ENCODE data around the gene DNAH2. TPM values are rescaled to one million over a fixed set of nuclear protein-coding genes. Genes with fewer than 3 reads are reported as not detected.

DNAH2 gene
- total RNA-seq, 2 experiments from 2014 or later: not detected

- intact Hi-C loops (cut with micrococcal nuclease; ENCODE audit: unreplicated experiment): loop anchor here (5.0 to 10.0 kb wide), 5 partner anchors 152 to 587 kb away; partner anchors contain the start of genes CTDNEP1, ELP5, HES7 and PER1
- ChIA-PET CTCF (ENCODE audit: unreplicated experiment) (no interaction called here), POLR2A (interaction anchor here (3.0 kb wide), 1 partner anchor 17 kb away, joined by 10 read pairs; the partner anchor contains the start of gene NAA38)
- TF ChIP-seq CTCF (conservative IDR thresholded peaks at IDR 0.05; ENCODE audit: low read length): no peak
- TF ChIP-seq EZH2phosphoT487 (IDR thresholded peaks at IDR 0.05; ENCODE audit: borderline replicate concordance, low read depth, low read length): no peak
- peak; percentile 57 for DNase-seq (ENCODE audit: low spot score)
- no TSS peak for BruUV-seq (replicated peaks)
- peaks cover 13% of the 10 kb centered on the region; the same call in 1 of the 2 replicates for H4K20me1 ChIP-seq (ENCODE audit: insufficient read depth, low read length)
- H3K9me2 ChIP-seq (ENCODE audit: insufficient read depth, low read length): no peaks in the 10 kb centered on the region
- no peak overlapping the region for H2AFZ ChIP-seq (ENCODE audit: low read length)
- peak overlapping the region; percentile 95 for H3K4me2 ChIP-seq (ENCODE audit: low read length)
- peaks cover 44% of the 10 kb centered on the region; the same call in 1 of the 2 replicates for H3K79me2 ChIP-seq (ENCODE audit: insufficient read depth, low read depth, low read length)
- no peaks in the 10 kb centered on the region for H3K9me3 ChIP-seq (ENCODE audit: low read length)
- H3K4me1 ChIP-seq (ENCODE audit: insufficient read depth, low read length, poor library complexity, severe bottlenecking): peaks cover 40% of the 10 kb centered on the region
- H3K4me3 ChIP-seq (ENCODE audit: low read depth, low read length, poor library complexity, severe bottlenecking): peak overlapping the region; percentile 79
- peaks cover 12% of the 10 kb centered on the region; the same call in 1 of the 2 replicates for H3K36me3 ChIP-seq (ENCODE audit: insufficient read depth, low read length)
- H3K27ac ChIP-seq (ENCODE audit: low read depth, low read length, poor library complexity, severe bottlenecking): peak overlapping the region; percentile 92
These were observed 121.8 kb downstream of the DNAH2 start for GRCh38 chr17:7839190-7839875.

- Histone ChIP-seq H3K27ac (ENCODE audit: low read depth, low read length, poor library complexity, severe bottlenecking) (peak overlapping the region; percentile 92), H2AFZ (ENCODE audit: low read length) (no peak overlapping the region), H3K9me3 (ENCODE audit: low read length) (no peaks in the 10 kb centered on the region), H3K4me3 (ENCODE audit: low read depth, low read length, poor library complexity, severe bottlenecking) (peak overlapping the region; percentile 79), H3K4me2 (ENCODE audit: low read length) (peak overlapping the region; percentile 95), H3K4me1 (ENCODE audit: insufficient read depth, low read length, poor library complexity, severe bottlenecking) (peaks cover 40% of the 10 kb centered on the region), H3K36me3 (ENCODE audit: insufficient read depth, low read length) (peaks cover 12% of the 10 kb centered on the region; the same call in 1 of the 2 replicates), H4K20me1 (ENCODE audit: insufficient read depth, low read length) (peaks cover 13% of the 10 kb centered on the region; the same call in 1 of the 2 replicates), H3K79me2 (ENCODE audit: insufficient read depth, low read depth, low read length) (peaks cover 47% of the 10 kb centered on the region; the same call in 1 of the 2 replicates), H3K9me2 (ENCODE audit: insufficient read depth, low read length) (no peaks in the 10 kb centered on the region)
- ChIA-PET POLR2A (no interaction called here), CTCF (ENCODE audit: unreplicated experiment) (no interaction called here)
- intact Hi-C loops (cut with micrococcal nuclease; ENCODE audit: unreplicated experiment): loop anchor here (5.0 to 10.0 kb wide), 6 partner anchors 153 to 588 kb away; partner anchors contain the start of genes CTDNEP1, ELP5, HES7 and PER1
- DNase-seq (ENCODE audit: low spot score): peak; percentile 91
- no peak for TF ChIP-seq CTCF (conservative IDR thresholded peaks at IDR 0.05; ENCODE audit: low read length)
- no peak for TF ChIP-seq EZH2phosphoT487 (IDR thresholded peaks at IDR 0.05; ENCODE audit: borderline replicate concordance, low read depth, low read length)
- BruUV-seq (replicated peaks): no TSS peak
These were observed 122.3 kb downstream of the DNAH2 start for GRCh38 chr17:7839876-7840261.

- Histone ChIP-seq H3K4me2 (ENCODE audit: low read length) (peak overlapping the region; percentile 95), H3K9me2 (ENCODE audit: insufficient read depth, low read length) (no peaks in the 10 kb centered on the region)
These were observed 122.9 kb downstream of the DNAH2 start for GRCh38 chr17:7840441-7840840.

More at GRCh38 chr17:7840441-7840840, 122.9 kb downstream of the DNAH2 start:
- TF ChIP-seq CTCF (conservative IDR thresholded peaks at IDR 0.05; ENCODE audit: low read length) (0 out of 2 replicates have a peak, but pooled peaks have one; percentile 19), EZH2phosphoT487 (IDR thresholded peaks at IDR 0.05; ENCODE audit: borderline replicate concordance, low read depth, low read length) (no peak)
- peaks cover 18% of the 10 kb centered on the region; the same call in 1 of the 2 replicates for H4K20me1 ChIP-seq (ENCODE audit: insufficient read depth, low read length)
- intact Hi-C loops (cut with micrococcal nuclease; ENCODE audit: unreplicated experiment): loop anchor here (5.0 kb wide), 1 partner anchor 358 kb away; the partner anchor contains the start of genes POLR2A and SLC35G6
- H3K36me3 ChIP-seq (ENCODE audit: insufficient read depth, low read length): peaks cover 16% of the 10 kb centered on the region; the same call in 1 of the 2 replicates
- H2AFZ ChIP-seq (ENCODE audit: low read length): no peak overlapping the region
- H3K4me3 ChIP-seq (ENCODE audit: low read depth, low read length, poor library complexity, severe bottlenecking): peak overlapping the region; percentile 79
- DNase-seq (ENCODE audit: low spot score): no peak
- BruUV-seq (replicated peaks): no TSS peak
- H3K4me1 ChIP-seq (ENCODE audit: insufficient read depth, low read length, poor library complexity, severe bottlenecking): peaks cover 46% of the 10 kb centered on the region
- H3K27ac ChIP-seq (ENCODE audit: low read depth, low read length, poor library complexity, severe bottlenecking): peak overlapping the region; percentile 92
- ChIA-PET CTCF (ENCODE audit: unreplicated experiment) (no interaction called here), POLR2A (no interaction called here)
- H3K79me2 ChIP-seq (ENCODE audit: insufficient read depth, low read depth, low read length): peaks cover 52% of the 10 kb centered on the region; the same call in 1 of the 2 replicates
- H3K9me3 ChIP-seq (ENCODE audit: low read length): no peaks in the 10 kb centered on the region
